ENCODE data around the gene CDC45. TPM values are rescaled to one million over a fixed set of nuclear protein-coding genes. Genes with fewer than 3 reads are reported as not detected.

The CDC45 gene
- total RNA-seq, 1 donor from 2014 or later, result 3.7 TPM

- no peaks in the 10 kb centered on the region for H3K4me1 Mint-ChIP-seq (ENCODE audit: unreplicated experiment)
- no peak for TF ChIP-seq CTCF (IDR thresholded peaks at IDR 0.05)
- H3K9me3 Mint-ChIP-seq (ENCODE audit: unreplicated experiment), result no peaks in the 10 kb centered on the region
- H3K27me3 Mint-ChIP-seq (ENCODE audit: unreplicated experiment), result no peaks in the 10 kb centered on the region
- no peak for DNase-seq (ENCODE audit: extremely low spot score, unreplicated experiment)
- no peak overlapping the region for H3K27ac Mint-ChIP-seq (ENCODE audit: unreplicated experiment)
- H3K36me3 Mint-ChIP-seq (ENCODE audit: unreplicated experiment), result no peaks in the 10 kb centered on the region
- H3K4me3 Mint-ChIP-seq (ENCODE audit: unreplicated experiment), result no peak overlapping the region
These were observed 26.5 kb downstream of the CDC45 start for GRCh38 chr22:19506212-19506611.

- no peak overlapping the region for H3K27ac Mint-ChIP-seq (ENCODE audit: unreplicated experiment)
- no peak overlapping the region for H3K4me3 Mint-ChIP-seq (ENCODE audit: unreplicated experiment)
- peaks cover under 1% of the 10 kb centered on the region for H3K36me3 Mint-ChIP-seq (ENCODE audit: unreplicated experiment)
- no peaks in the 10 kb centered on the region for H3K4me1 Mint-ChIP-seq (ENCODE audit: unreplicated experiment)
- H3K9me3 Mint-ChIP-seq (ENCODE audit: unreplicated experiment), result no peaks in the 10 kb centered on the region
- no peaks in the 10 kb centered on the region for H3K27me3 Mint-ChIP-seq (ENCODE audit: unreplicated experiment)
- no peak for TF ChIP-seq CTCF (IDR thresholded peaks at IDR 0.05)
- DNase-seq (ENCODE audit: extremely low spot score, unreplicated experiment), result no peak
These were observed 27.8 kb downstream of the CDC45 start for GRCh38 chr22:19507534-19507861.

- Mint-ChIP-seq H3K9me3 (ENCODE audit: unreplicated experiment) (no peaks in the 10 kb centered on the region), H3K27me3 (ENCODE audit: unreplicated experiment) (no peaks in the 10 kb centered on the region), H3K27ac (ENCODE audit: unreplicated experiment) (no peak overlapping the region), H3K4me1 (ENCODE audit: unreplicated experiment) (no peaks in the 10 kb centered on the region), H3K36me3 (ENCODE audit: unreplicated experiment) (peaks cover 5% of the 10 kb centered on the region), H3K4me3 (ENCODE audit: unreplicated experiment) (no peak overlapping the region)
- no peak for DNase-seq (ENCODE audit: extremely low spot score, unreplicated experiment)
- no peak for TF ChIP-seq CTCF (IDR thresholded peaks at IDR 0.05)
These were observed 28.5 kb downstream of the CDC45 start for GRCh38 chr22:19508024-19508776.

GRCh38 chr22:19509191-19509590 lies 29.5 kb downstream of the CDC45 start:
- H3K27ac Mint-ChIP-seq (ENCODE audit: unreplicated experiment), result no peak overlapping the region

GRCh38 chr22:19509923-19510322 lies 30.2 kb downstream of the CDC45 start:
- no peak overlapping the region for H3K4me3 Mint-ChIP-seq (ENCODE audit: unreplicated experiment)
- H3K27ac Mint-ChIP-seq (ENCODE audit: unreplicated experiment), result no peak overlapping the region
- H3K4me1 Mint-ChIP-seq (ENCODE audit: unreplicated experiment), result no peaks in the 10 kb centered on the region
- TF ChIP-seq CTCF (IDR thresholded peaks at IDR 0.05), result no peak
- no peaks in the 10 kb centered on the region for H3K27me3 Mint-ChIP-seq (ENCODE audit: unreplicated experiment)
- peaks cover 9% of the 10 kb centered on the region for H3K9me3 Mint-ChIP-seq (ENCODE audit: unreplicated experiment)
- DNase-seq (ENCODE audit: extremely low spot score, unreplicated experiment), result no peak
- H3K36me3 Mint-ChIP-seq (ENCODE audit: unreplicated experiment), result peaks cover 14% of the 10 kb centered on the region

More at GRCh38 chr22:19509191-19509590, 29.5 kb downstream of the CDC45 start:
- H3K27me3 Mint-ChIP-seq (ENCODE audit: unreplicated experiment), result no peaks in the 10 kb centered on the region
- peaks cover 9% of the 10 kb centered on the region for H3K9me3 Mint-ChIP-seq (ENCODE audit: unreplicated experiment)
- DNase-seq (ENCODE audit: extremely low spot score, unreplicated experiment), result no peak
- H3K36me3 Mint-ChIP-seq (ENCODE audit: unreplicated experiment), result peaks cover 14% of the 10 kb centered on the region
- H3K4me1 Mint-ChIP-seq (ENCODE audit: unreplicated experiment), result no peaks in the 10 kb centered on the region
- H3K4me3 Mint-ChIP-seq (ENCODE audit: unreplicated experiment), result no peak overlapping the region
- no peak for TF ChIP-seq CTCF (IDR thresholded peaks at IDR 0.05)

All from osteocyte (in vitro differentiated cells).